HUDEP-2 (cell line): ENCODE measurements around the gene ARHGEF39.
"Not testable (repeated sequence)": the region's sequence is repeated elsewhere in the genome, so short reads cannot be mapped to it uniquely, and the experiment has no call there.

ENCODE experiments used
- DNase-seq, 76 experiments: peaks; one replicate each; lab custom pipeline; 2025; ENCODE audit not compliant: unreplicated experiment in 76 of 76; lab: John Stamatoyannopoulos, UW

ARHGEF39 gene

GRCh38 chr9:35653611-35654010 is 11.4 kb downstream of the ARHGEF39 start:
- DNase-seq, result no peak

DNA sequence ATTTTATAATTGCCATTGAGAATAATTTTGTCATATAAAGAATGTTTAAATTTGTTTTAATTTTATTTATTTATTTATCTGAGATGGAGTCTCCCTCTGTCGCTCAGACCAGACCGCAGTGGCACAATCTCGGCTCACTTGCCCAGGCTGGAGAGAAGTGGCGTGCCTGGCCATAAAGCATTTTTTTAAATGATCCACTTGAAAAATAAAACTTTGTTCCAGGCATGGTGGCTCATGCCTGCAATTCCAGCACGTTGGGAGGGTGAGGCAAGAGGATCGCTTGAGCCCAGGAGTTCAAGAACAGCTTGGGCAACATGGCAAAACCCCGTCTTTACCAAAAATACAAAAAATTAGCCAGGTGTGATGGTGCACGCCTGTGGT is 12.2 kb downstream of the ARHGEF39 start:
- no peak for DNase-seq

- peak in 2 of 76 experiments; percentile 2 for DNase-seq
These were observed 12.8 kb downstream of the ARHGEF39 start for GRCh38 chr9:35651956-35652828.

GRCh38 chr9:35650341-35651158 is 14.4 kb downstream of the ARHGEF39 start, which contains the start of gene SIT1:
TSS of gene SIT1 (minus strand) at chr9:35650931. CDS start at chr9:35650853, 78 bp downstream.
- DNase-seq, result no peak

DNA sequence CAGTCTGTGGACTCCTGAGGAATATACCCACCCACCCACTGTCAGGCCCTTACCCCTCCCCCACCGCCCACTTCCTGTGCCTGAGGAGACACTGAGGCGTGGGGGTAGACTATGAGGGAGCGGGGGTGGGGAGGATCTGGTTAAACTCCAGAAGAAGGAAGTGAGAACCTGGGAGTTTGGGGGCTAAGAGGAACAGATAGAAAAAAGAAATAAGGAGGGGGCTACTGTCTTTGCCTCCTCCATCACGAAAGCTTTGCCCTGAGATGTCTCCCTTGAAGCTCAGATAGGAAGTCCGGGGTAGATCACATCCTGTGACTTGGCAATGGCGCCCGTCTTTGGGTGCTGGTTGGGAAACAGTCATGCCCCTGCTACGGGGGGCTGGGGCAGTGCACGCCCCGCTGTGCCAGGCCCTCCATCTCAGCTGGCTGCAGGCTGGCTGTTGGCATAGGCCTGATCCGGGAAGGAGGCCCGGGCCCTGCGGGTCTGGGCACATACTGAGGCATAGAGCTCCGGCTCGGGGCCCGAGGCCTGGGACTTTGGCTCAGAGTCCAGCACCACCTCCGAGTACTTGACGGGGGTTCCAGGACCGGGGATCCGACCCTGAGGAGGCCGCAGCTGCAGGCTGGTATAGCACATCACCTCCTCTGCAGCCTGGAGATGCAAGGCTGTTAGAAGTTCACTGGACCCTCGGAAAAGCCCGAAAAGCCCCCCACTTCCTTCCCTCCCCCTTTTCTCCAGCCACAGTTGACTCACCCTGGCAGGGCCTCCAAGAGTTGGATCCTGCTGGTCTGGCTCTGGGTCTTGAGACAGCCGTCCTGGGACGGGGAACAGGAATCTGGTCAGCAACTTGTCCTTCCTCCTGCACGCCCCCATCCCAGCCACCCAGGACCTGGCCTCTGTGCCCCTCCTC is 15.3 kb downstream of the ARHGEF39 start:
- no peak for DNase-seq

GRCh38 chr9:35646533-35647265 is 18.3 kb downstream of the ARHGEF39 start:
- DNase-seq, result peak in 71 of 76 experiments; percentile 15 to 89 (median 70)

DNA sequence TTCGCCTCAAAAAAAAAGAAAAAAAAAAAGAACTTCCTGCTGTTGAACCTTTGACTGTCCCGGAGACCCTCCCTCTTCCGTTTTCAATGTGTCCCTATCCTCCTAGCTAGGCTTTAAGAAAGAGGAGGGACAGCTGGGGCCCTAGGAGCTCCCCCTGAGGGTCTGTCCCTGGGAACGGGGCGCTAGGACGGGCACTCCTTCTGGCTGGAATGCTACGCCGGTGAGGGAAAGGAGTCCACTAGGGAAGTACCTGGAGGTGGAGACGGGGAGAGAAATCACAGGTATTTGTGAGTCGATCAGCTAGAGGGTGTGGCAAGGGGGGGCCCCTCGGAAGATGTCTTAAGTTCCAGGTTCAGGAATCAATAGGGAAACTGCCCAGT is 18.9 kb downstream of the ARHGEF39 start:
- DNase-seq, result no peak

- not testable (repeated sequence) for DNase-seq
These were observed 19.3 kb downstream of the ARHGEF39 start for GRCh38 chr9:35645736-35646135.

DNA sequence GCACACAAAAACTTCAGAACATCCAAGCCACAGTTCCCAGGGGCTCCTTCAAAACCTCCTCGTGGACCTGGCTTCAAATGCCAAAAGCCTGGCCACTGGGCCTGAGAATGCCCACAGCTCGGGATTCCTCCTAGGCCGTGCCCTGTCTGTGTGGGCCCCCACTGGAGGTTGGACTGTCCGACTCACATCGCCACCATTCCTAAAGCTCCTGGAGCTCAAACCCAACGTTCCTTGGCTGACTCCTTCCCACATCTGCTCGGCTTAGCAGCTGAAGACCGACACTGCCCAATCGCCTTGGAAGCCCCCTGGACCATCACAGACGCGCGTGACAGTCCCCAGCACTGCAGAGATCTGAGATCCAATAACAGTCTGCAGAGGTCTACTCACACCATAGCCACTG is 21.9 kb downstream of the ARHGEF39 start:
- DNase-seq, result no peak

DNA sequence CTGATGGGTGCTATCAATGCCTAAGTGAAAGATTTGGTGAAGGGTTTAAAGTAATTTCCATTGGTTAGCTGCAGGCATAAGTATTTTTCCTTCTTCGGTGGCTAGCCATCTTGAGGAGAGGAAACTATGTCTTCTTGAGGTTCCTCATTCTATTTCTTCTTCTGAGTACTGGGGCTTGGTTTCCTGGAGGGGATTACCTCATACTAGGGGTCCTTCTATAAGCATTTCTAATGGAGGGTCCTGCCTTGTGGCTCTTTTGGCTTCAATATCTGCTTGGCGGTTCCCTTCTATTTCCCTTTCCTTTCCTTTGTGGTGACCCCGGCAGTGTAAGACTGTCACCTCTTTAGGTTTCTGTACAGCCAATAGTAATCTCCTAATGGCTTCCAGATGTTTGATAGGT is 23.5 kb downstream of the ARHGEF39 start:
- not testable (repeated sequence) for DNase-seq

GRCh38 chr9:35640431-35640830 is 24.6 kb downstream of the ARHGEF39 start:
- DNase-seq, result not testable (repeated sequence)

DNA sequence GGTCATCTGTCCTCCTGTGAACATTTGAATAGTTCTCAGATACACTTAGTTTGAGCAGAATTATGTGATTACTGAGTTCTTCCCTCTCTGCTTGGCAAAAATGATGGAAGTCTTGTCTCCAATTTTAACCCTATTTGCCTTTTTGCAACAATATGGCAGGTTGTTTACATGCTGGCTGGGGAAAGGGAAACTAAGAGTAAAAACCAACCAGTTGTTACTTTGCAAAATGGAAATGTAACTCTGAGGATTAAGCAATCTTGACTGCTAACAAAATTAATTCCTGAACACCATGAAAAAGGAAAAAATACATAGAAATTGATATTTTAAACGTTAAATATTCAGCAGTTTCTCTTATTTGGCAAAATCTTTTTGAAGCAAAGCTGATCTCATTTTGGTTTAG is 25.4 kb downstream of the ARHGEF39 start:
- DNase-seq, result no peak

GRCh38 chr9:35639225-35639624 is 25.8 kb downstream of the ARHGEF39 start:
- not testable (repeated sequence) for DNase-seq

- not testable (repeated sequence) for DNase-seq
These were observed 26.2 kb downstream of the ARHGEF39 start for GRCh38 chr9:35638751-35639150.

GRCh38 chr9:35637427-35637955 is 27.5 kb downstream of the ARHGEF39 start:
- not testable (repeated sequence) for DNase-seq

DNA sequence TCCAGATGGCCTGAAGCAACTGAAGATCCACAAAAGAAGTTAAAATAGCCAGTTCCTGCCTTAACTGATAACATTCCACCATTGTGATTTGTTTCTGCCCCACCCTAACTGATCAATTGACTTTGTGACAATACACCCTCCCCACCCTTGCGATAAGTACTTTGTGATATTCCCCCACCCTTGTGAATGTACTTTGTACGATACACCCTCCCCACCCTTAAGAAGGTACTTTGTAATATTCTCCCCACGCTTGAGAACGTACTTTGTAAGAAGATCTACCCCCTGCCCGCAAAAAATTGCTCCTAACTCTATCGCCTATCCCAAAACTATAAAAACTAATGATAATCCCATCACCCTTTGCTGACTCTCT is 28.1 kb downstream of the ARHGEF39 start:
- not testable (repeated sequence) for DNase-seq

- no peak for DNase-seq
These were observed 28.7 kb downstream of the ARHGEF39 start for GRCh38 chr9:35636135-35636876.

DNA sequence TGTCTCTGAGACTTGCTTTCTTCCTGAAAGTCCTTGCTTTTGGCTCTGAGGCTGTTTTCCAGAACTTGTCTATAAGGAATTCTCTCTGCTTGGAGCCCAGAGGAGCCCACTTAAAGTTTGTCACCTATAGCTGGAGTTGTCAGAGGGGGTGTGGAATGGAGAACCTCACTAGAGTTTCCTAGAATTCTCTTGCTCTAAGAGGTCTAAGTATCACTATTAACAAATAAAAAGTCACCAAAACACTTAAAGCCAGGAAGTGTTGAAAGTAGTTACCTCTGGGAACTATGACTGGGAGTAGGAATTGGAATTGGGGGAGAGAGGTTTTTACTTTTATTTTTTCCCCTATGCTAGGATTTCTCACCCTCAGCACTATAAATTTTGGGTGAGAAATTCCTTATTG is 29.3 kb downstream of the ARHGEF39 start:
- DNase-seq, result no peak

- no peak for DNase-seq
These were observed 35.4 kb downstream of the ARHGEF39 start for GRCh38 chr9:35629597-35629996.
